Stimulated activated CD4-positive, alpha-beta T cell treated with anti-CD3 and anti-CD28 coated beads, Interleukin-1b, Interleukin-23, amount 100 ng/mL, for 48 hours (primary cell): ENCODE results near the gene ATP9A.
"Not testable (repeated sequence)": the region's sequence is repeated elsewhere in the genome, so short reads cannot be mapped to it uniquely, and the experiment has no call there.

Experiments used
- DNase-seq: peaks from one replicate; pipeline ENCODE4 v3.0.0-alpha.2; 2020

Gene ATP9A

GRCh38 chr20:51569815-51570738, 198.1 kb downstream of the ATP9A start:
- no peak for DNase-seq

GRCh38 chr20:51568533-51568932, 199.7 kb downstream of the ATP9A start:
- not testable (repeated sequence) for DNase-seq

- no peak for DNase-seq
Measured at GRCh38 chr20:51567622-51568021, 200.6 kb downstream of the ATP9A start.

GRCh38 chr20:51566594-51566993, 201.6 kb downstream of the ATP9A start:
- DNase-seq: no peak

- DNase-seq: no peak
Measured at GRCh38 chr20:51565298-51566144, 202.7 kb downstream of the ATP9A start.

GRCh38 chr20:51563486-51564332, 204.5 kb downstream of the ATP9A start:
- DNase-seq: no peak

- no peak for DNase-seq
Measured at GRCh38 chr20:51563174-51563485, 205.1 kb downstream of the ATP9A start.

- DNase-seq: no peak
Measured at GRCh38 chr20:51562332-51563173, 205.6 kb downstream of the ATP9A start.

- DNase-seq: no peak
Measured at GRCh38 chr20:51562027-51562331, 206.2 kb downstream of the ATP9A start.

- DNase-seq: no peak
Measured at GRCh38 chr20:51560550-51561307, 207.5 kb downstream of the ATP9A start.

- no peak for DNase-seq
Measured at GRCh38 chr20:51560042-51560441, 208.1 kb downstream of the ATP9A start.

- no peak for DNase-seq
Measured at GRCh38 chr20:51554538-51555165, 213.5 kb downstream of the ATP9A start.

GRCh38 chr20:51553897-51554486, 214.2 kb downstream of the ATP9A start:
- DNase-seq: no peak

- no peak for DNase-seq
Measured at GRCh38 chr20:51551186-51551585, 217.0 kb downstream of the ATP9A start.

GRCh38 chr20:51549474-51549873, 218.7 kb downstream of the ATP9A start:
- DNase-seq: no peak

- DNase-seq: no peak
Measured at GRCh38 chr20:51547951-51548350, 220.2 kb downstream of the ATP9A start.
